HG03175 (cell line): Measurements from ENCODE around the gene HSPA9.
A peak's percentile ranks its signal among the peaks of the same experiment; 100 is the strongest.

Experiments
- ATAC-seq: cut with Tn5 transposase; IDR thresholded peaks from one replicate; pipeline ENCODE4 v1.9.1; 2021; ENCODE audit warnings: mild to moderate bottlenecking, moderate library complexity; ENCODE audit not compliant: unreplicated experiment

Gene HSPA9

GRCh38 chr5:138575194-138576015 lies at the start of gene HSPA9:
Gene HSPA9, minus strand, starts transcription at chr5:138575401. Its CDS starts 83 bp downstream, at chr5:138575318.
- peak; percentile 84 for ATAC-seq

GRCh38 chr5:138623053-138623452 lies 47.9 kb upstream of the HSPA9 start:
- no peak for ATAC-seq

DNA sequence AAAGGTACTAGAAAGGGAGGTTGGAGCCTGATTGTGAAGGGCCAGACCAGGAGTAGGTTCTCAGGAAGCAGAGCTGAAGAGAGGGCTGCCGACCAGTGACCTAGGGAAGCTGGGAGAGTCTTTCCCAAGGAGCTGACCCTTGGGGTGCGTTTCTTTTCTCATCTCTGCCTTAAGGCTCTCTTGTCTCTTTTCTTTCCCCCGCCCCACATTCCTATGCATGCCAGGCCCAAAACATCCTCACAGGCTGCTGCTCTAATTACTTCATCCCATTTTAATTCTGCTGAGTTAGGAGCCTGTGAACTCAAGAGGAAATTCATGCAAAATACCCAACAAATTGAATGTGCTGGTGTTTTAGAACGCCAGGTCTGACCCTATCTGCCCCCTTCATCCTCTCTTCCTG lies 46.9 kb upstream of the HSPA9 start:
- no peak for ATAC-seq

GRCh38 chr5:138620663-138621224 lies 45.5 kb upstream of the HSPA9 start:
- ATAC-seq = no peak

GRCh38 chr5:138616508-138616907 lies 41.3 kb upstream of the HSPA9 start:
- ATAC-seq = no peak

- ATAC-seq = no peak
Observed at GRCh38 chr5:138615461-138615860, 40.3 kb upstream of the HSPA9 start.

GRCh38 chr5:138611678-138612218 lies 36.5 kb upstream of the HSPA9 start:
- ATAC-seq = no peak

- ATAC-seq = no peak
Observed at GRCh38 chr5:138610918-138611677, 35.9 kb upstream of the HSPA9 start.

- no peak for ATAC-seq
Observed at GRCh38 chr5:138610415-138610917, 35.3 kb upstream of the HSPA9 start.

GRCh38 chr5:138606378-138607064 lies 31.3 kb upstream of the HSPA9 start:
- ATAC-seq = no peak

- peak; percentile 81 for ATAC-seq
Observed at GRCh38 chr5:138605254-138605972, 30.2 kb upstream of the HSPA9 start.

DNA sequence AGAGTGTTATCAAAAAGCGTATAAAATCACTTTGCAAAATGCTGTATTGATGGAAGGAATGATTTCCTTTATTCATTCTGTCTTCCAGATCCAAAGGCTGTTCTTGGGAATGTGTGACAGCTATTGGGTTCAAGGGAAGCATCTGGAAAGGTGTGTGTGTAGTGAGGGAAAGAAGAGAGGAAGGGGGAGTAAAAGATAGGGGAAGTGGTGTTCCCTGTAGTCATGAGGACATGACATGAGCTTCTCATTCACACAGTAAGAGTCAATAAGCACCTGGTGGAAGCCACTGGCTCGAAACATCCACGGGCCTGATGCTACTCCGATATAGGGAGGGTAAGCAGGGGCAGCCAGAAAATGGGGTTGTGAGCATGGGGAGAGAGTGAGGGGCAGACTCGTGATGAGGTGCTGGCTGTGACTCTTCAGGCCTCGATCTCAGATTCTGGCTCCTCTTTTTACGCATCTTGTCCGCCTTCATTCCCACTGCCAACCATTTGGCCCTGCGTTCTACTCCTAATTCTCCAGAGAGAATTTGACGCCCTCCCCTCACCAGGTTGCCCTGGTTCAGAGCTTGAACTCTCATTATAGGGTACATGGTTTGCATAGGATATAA lies 29.1 kb upstream of the HSPA9 start:
- no peak for ATAC-seq

- ATAC-seq = no peak
Observed at GRCh38 chr5:138603249-138603920, 28.2 kb upstream of the HSPA9 start.

DNA sequence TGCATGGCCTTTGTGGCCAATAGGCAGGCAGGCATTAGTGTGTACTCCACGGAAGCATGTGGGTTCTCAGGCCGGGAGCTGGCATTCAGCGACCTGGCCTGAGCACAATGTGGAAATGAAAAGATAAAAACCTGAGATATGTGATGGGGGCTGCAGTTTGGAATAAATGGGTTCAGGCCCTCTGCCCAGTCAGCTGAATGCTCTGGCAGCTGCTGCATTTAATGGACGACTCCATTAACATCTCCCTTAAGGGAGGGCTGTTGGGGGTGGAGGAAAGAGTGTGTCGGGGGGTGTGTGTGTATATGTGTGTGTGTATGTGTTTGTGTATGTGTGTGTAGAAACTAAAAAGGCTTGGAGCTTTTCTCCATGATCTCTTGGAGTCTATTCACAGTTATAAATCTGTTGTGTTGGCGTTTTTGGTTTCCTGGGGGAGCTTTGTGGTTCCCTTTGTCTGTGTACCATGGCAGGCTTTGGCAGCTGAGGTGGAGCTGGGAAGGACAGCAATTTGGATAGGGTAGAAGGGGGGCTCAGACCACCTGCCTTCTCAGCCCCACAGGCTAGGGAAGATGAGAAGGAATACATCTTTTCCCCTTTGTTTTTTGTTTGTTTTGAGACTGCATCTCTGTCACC lies 27.3 kb upstream of the HSPA9 start:
- no peak for ATAC-seq

DNA sequence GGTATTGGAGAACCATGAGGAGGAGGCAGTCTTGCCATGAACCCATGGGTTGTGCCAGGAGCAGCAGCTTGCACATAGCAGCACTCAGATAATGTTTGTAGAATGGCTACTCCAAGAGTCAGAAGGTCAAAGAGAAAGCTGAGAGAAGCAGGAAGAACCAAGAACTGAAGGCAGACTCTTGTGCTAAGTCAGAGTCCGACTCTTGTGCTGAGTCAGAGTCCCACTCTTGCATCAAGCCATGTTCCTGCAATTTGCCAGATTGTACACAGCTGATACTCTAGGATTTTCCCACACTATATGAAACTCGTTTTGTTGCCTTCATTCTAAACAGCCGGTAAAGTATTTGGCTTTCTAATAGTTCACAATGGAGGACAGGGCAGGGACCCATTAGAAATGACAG lies 26.2 kb upstream of the HSPA9 start:
- ATAC-seq = no peak

- no peak for ATAC-seq
Observed at GRCh38 chr5:138600446-138600845, 25.2 kb upstream of the HSPA9 start.

- ATAC-seq = no peak
Observed at GRCh38 chr5:138597661-138598400, 22.6 kb upstream of the HSPA9 start.
